GM13977 (cell line): Measurements from ENCODE around the gene AMPD2.

Experiments used
- DNase-seq: peaks from one replicate; pipeline ENCODE4 v3.0.0; 2012; ENCODE audit warnings: low spot score
- in situ Hi-C: fragments of 300-500 bp; cut with MboI; formaldehyde crosslinking; loops from one replicate; pipeline ENCODE4 v1.12.0; 2022; ENCODE audit warnings: low sequenced_read_pairs, low pct_unique_long_range_greater_than_20kb, mixed read lengths, inconsistent platforms; ENCODE audit not compliant: unreplicated experiment
- TF ChIP-seq, protein P1 (sequence below): IDR thresholded peaks from 2 replicates; pipeline ENCODE4 v1.5.1; 2012; ENCODE audit warnings: mild to moderate bottlenecking, control low read depth; ENCODE audit not compliant: insufficient read depth; ENCODE audit errors: extremely low read depth, missing control alignments

Gene AMPD2

DNA sequence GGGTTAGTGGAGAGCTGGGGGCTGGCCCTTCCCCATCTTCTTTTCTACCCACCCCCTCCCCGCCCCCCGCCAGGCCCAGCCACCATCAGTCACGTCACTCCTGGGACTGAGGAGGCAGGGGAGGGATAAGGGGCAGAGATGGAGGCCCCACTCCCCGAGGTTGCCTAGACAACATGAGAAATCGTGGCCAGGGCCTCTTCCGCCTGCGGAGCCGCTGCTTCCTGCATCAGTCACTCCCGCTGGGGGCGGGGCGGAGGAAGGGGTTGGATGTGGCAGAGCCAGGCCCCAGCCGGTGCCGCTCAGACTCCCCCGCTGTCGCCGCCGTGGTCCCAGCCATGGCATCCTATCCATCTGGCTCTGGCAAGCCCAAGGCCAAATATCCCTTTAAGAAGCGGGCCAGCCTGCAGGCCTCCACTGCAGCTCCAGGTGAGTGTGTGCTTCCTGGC lies 1.2 kb downstream of the AMPD2 start:
- in situ Hi-C loops: no loop called here
- TF ChIP-seq, protein P1, sequence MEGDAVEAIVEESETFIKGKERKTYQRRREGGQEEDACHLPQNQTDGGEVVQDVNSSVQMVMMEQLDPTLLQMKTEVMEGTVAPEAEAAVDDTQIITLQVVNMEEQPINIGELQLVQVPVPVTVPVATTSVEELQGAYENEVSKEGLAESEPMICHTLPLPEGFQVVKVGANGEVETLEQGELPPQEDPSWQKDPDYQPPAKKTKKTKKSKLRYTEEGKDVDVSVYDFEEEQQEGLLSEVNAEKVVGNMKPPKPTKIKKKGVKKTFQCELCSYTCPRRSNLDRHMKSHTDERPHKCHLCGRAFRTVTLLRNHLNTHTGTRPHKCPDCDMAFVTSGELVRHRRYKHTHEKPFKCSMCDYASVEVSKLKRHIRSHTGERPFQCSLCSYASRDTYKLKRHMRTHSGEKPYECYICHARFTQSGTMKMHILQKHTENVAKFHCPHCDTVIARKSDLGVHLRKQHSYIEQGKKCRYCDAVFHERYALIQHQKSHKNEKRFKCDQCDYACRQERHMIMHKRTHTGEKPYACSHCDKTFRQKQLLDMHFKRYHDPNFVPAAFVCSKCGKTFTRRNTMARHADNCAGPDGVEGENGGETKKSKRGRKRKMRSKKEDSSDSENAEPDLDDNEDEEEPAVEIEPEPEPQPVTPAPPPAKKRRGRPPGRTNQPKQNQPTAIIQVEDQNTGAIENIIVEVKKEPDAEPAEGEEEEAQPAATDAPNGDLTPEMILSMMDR: no peak
- peak; percentile 96 for DNase-seq

GRCh38 chr1:109621379-109622136 lies 1.9 kb downstream of the AMPD2 start:
- TF ChIP-seq, protein P1: no peak

GRCh38 chr1:109622137-109622892 lies 2.7 kb downstream of the AMPD2 start:
- TF ChIP-seq, protein P1: no peak
- in situ Hi-C loops: no loop called here

More at GRCh38 chr1:109621379-109622136, 1.9 kb downstream of the AMPD2 start:
- DNase-seq: no peak
- in situ Hi-C loops: no loop called here

DNA sequence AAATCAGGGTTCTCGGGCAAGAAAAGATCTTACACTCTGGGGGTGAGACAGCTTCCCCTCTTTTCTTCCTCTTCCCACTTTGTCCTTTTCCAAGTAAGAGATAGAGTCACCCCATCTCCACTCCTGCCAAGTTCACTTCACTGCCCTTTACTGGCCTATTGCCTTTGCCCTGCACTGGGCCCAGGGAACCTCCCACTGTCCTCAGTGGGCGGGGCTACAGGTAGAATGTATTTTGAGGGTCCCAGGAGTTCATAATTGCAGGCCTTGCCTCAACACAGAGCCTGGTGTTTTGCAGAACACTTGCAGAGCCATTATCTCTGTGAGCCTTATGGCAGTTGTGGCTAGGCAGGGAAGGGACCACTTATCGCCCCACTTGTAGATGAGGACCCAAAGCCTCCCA lies 3.3 kb downstream of the AMPD2 start:
- TF ChIP-seq, protein P1: no peak
- DNase-seq: no peak
- in situ Hi-C loops: no loop called here

More at GRCh38 chr1:109622137-109622892, 2.7 kb downstream of the AMPD2 start:
- no peak for DNase-seq

- DNase-seq: no peak
- TF ChIP-seq, protein P1: no peak
- in situ Hi-C loops: no loop called here
These were observed 4.0 kb downstream of the AMPD2 start for GRCh38 chr1:109623601-109624161.

DNA sequence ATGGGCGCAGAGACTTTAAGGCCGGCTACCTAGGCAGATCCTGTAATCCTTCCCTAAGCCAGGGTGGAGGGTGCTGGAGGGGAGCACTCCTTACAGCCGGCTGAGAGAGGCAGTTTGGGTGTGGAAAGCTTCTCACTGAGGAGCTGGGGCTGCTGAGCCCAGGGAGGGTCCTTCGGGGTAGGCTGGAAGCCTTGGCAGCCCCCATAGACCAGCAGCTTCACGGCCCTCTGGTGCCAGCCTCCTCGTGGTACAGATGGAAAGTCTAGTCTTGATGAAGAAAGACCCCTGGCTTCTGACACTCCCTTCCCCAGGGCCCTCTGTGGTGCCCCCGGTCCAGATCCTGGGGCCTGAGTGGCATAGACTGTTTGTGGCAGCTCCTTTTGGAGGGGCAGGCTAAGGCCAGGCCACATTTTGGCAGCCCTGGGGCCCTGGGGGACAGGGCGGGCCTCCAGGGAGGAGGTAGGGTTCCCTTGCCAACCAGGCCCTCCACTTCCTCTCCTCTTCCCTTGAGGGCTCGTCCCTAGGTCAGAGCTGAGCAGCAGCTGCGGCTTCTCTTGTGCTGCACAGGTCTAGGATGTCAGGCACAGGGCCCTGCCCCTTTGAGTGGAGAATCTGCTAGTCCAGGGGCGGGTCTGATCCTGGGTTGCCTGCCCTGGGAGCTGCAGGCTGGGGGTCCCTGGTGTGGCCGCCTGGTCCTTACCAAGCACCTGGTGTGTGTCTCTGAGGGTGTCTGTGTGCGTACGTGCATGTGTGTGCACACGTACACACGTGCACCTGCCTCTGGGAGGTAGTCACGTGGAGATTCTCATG lies 4.8 kb downstream of the AMPD2 start:
- TF ChIP-seq, protein P1: no peak
- in situ Hi-C loops: no loop called here
- no peak for DNase-seq
